DND-41 (cell line): Measurements from ENCODE around the gene KPNA1.

ENCODE experiments used
- ATAC-seq: fragments of 200-7000 bp; cut with Tn5 transposase; 3 replicates; pipeline ENCODE4 v1.9.1; 2021; ENCODE audit warnings: low read depth; ENCODE audit not compliant: insufficient read depth
- DNase-seq: peaks from one replicate; pipeline ENCODE4 v3.0.0-alpha.2; 2020
- H2AFZ ChIP-seq: 2 replicates; pipeline ENCODE4 v1.6.0; 2012; ENCODE audit warnings: low read depth, low read length
- H3K27ac ChIP-seq: 2 replicates; pipeline ENCODE4 v1.5.1; 2012; ENCODE audit warnings: low read length, inconsistent platforms
- H3K27me3 ChIP-seq: fragments of 200-600 bp; sonication (generic); 2 replicates; pipeline ENCODE4 v1.6.0; 2012; ENCODE audit warnings: low read length, mild to moderate bottlenecking, inconsistent platforms; ENCODE audit not compliant: insufficient read depth, poor library complexity
- H3K36me3 ChIP-seq: 2 replicates; pipeline ENCODE4 v1.5.1; 2012; ENCODE audit warnings: low read length, inconsistent platforms; ENCODE audit not compliant: insufficient read depth
- H3K4me1 ChIP-seq: 2 replicates; pipeline ENCODE4 v1.5.1; 2012; ENCODE audit warnings: mild to moderate bottlenecking, low read length; ENCODE audit not compliant: insufficient read depth
- H3K4me2 ChIP-seq: 2 replicates; pipeline ENCODE4 v1.6.0; 2012; ENCODE audit warnings: mild to moderate bottlenecking, moderate library complexity, low read length, inconsistent platforms; ENCODE audit not compliant: insufficient read depth
- H3K4me3 ChIP-seq, 2 experiments: fragments of 200-600 bp in 1 of 2; shearing (Covaris generic) in 1 of 2; 2 replicates each; pipeline ENCODE4 v1.5.1; 2012 to 2016; ENCODE audit warnings: inconsistent platforms in 2 of 2, low read length in 2 of 2, mild to moderate bottlenecking in 2 of 2, low read depth in 1 of 2, moderate library complexity in 1 of 2
- H3K79me2 ChIP-seq: 2 replicates; pipeline ENCODE4 v1.6.0; 2012; ENCODE audit warnings: low read length, inconsistent platforms; ENCODE audit not compliant: insufficient read depth
- H3K9ac ChIP-seq: 2 replicates; pipeline ENCODE4 v1.6.0; 2012; ENCODE audit warnings: low read depth, mild to moderate bottlenecking, inconsistent platforms, low read length, moderate library complexity
- H3K9me3 ChIP-seq: 2 replicates; pipeline ENCODE4 v1.5.1; 2012; ENCODE audit warnings: low read length, moderate library complexity, mild to moderate bottlenecking, inconsistent platforms; ENCODE audit not compliant: insufficient read depth, severe bottlenecking
- H4K20me1 ChIP-seq: 2 replicates; pipeline ENCODE4 v1.6.0; 2012; ENCODE audit warnings: low read length; ENCODE audit not compliant: insufficient read depth
- CTCF ChIP-seq: IDR thresholded peaks from 2 replicates; pipeline ENCODE4 v1.5.1; 2012; ENCODE audit warnings: borderline replicate concordance, low read length, moderate library complexity, mild to moderate bottlenecking; ENCODE audit not compliant: poor library complexity, severe bottlenecking; ENCODE audit errors: extremely low read depth
- EZH2 ChIP-seq: IDR thresholded peaks from 3 replicates; pipeline ENCODE4 v1.6.1; 2012; ENCODE audit warnings: borderline replicate concordance, low read depth, mild to moderate bottlenecking, moderate library complexity, low read length, inconsistent platforms; ENCODE audit not compliant: severe bottlenecking

The KPNA1 gene

GRCh38 chr3:122476532-122476931 lies 38.2 kb downstream of the KPNA1 start:
- peaks cover 3% of the 10 kb centered on the region; the same call in 1 of the 2 replicates for H3K4me1 ChIP-seq
- H4K20me1 ChIP-seq: peaks cover 39% of the 10 kb centered on the region; the same call in 1 of the 2 replicates

GRCh38 chr3:122475316-122475715 lies 39.4 kb downstream of the KPNA1 start:
- Histone ChIP-seq H3K9ac (no peak overlapping the region), H4K20me1 (peaks cover 43% of the 10 kb centered on the region), H3K79me2 (peaks cover 99% of the 10 kb centered on the region)

More at GRCh38 chr3:122476532-122476931, 38.2 kb downstream of the KPNA1 start:
- no peak overlapping the region for H3K27ac ChIP-seq
- no peak for TF ChIP-seq EZH2
- TF ChIP-seq CTCF: no peak
- no peak overlapping the region for H3K9ac ChIP-seq
- no peak overlapping the region for H3K4me3 ChIP-seq
- H3K4me2 ChIP-seq: no peak overlapping the region
- peaks cover 100% of the 10 kb centered on the region for H3K79me2 ChIP-seq
- H3K27me3 ChIP-seq: no peaks in the 10 kb centered on the region
- DNase-seq (no peak), ATAC-seq (no peak)
- no peak overlapping the region for H2AFZ ChIP-seq
- no peaks in the 10 kb centered on the region; the same call in 1 of the 2 replicates for H3K36me3 ChIP-seq
- H3K9me3 ChIP-seq: no peaks in the 10 kb centered on the region

GRCh38 chr3:122469659-122470058 lies 45.1 kb downstream of the KPNA1 start:
- H3K4me2 ChIP-seq: no peak overlapping the region
- no peak overlapping the region for H3K27ac ChIP-seq

More at GRCh38 chr3:122475316-122475715, 39.4 kb downstream of the KPNA1 start:
- ATAC-seq (no peak), DNase-seq (no peak)
- Histone ChIP-seq H2AFZ (no peak overlapping the region), H3K27ac (no peak overlapping the region), H3K27me3 (no peaks in the 10 kb centered on the region), H3K4me3 (no peak overlapping the region), H3K36me3 (no peaks in the 10 kb centered on the region; the same call in 1 of the 2 replicates), H3K4me2 (no peak overlapping the region), H3K9me3 (no peaks in the 10 kb centered on the region), H3K4me1 (peaks cover 3% of the 10 kb centered on the region; the same call in 1 of the 2 replicates)
- TF ChIP-seq EZH2 (no peak), CTCF (no peak)

More at GRCh38 chr3:122469659-122470058, 45.1 kb downstream of the KPNA1 start:
- Histone ChIP-seq H3K4me3 (no peak overlapping the region), H3K79me2 (peaks cover 77% of the 10 kb centered on the region), H3K9ac (no peak overlapping the region), H3K27me3 (no peaks in the 10 kb centered on the region), H2AFZ (no peak overlapping the region), H3K9me3 (no peaks in the 10 kb centered on the region), H3K36me3 (peaks cover 29% of the 10 kb centered on the region), H3K4me1 (peaks cover 3% of the 10 kb centered on the region; the same call in 1 of the 2 replicates), H4K20me1 (peaks cover 36% of the 10 kb centered on the region)
- TF ChIP-seq CTCF: no peak
- no peak for TF ChIP-seq EZH2
- ATAC-seq: no peak
- DNase-seq: no peak
